OCI-LY7 (cell line): ENCODE data around the gene PDCD5. TPM values are rescaled to one million over a fixed set of nuclear protein-coding genes. Genes with fewer than 3 reads are reported as not detected.

ENCODE experiments used
- BruUV-seq: library from RNA; stranded (reverse); fragments of 400-500 nt; replicated peaks from 2 replicates; lab custom pipeline; 2021; lab: Mats Ljungman, UMichigan
- CTCF ChIA-PET: fragments of 300-600 bp; sonication (Branson Sonifier 250); formaldehyde crosslinking; loops from one replicate; lab custom pipeline; 2022; ENCODE audit warnings: antibody characterized with exemption; ENCODE audit not compliant: unreplicated experiment; lab: Charles Lee
- POLR2A ChIA-PET: fragments of 300-600 bp; sonication (Branson Sonifier 250); formaldehyde crosslinking; loops from one replicate; lab custom pipeline; 2022; ENCODE audit warnings: antibody characterized with exemption; lab: Charles Lee
- DNase-seq: peaks from one replicate; pipeline ENCODE4 v3.0.0-alpha.2; 2015; ENCODE audit warnings: low spot score
- H2AFZ ChIP-seq: fragments of 200-600 bp; sonication (generic), shearing (Covaris generic); 2 replicates; pipeline ENCODE4 v1.6.1; 2014; ENCODE audit warnings: mild to moderate bottlenecking, antibody characterized with exemption, low read length, moderate library complexity
- H3K27ac ChIP-seq: fragments of 200-600 bp; sonication (generic); 2 replicates; pipeline ENCODE4 v1.5.1; 2014; ENCODE audit warnings: mixed run types, low read depth, mild to moderate bottlenecking, moderate library complexity, low read length, inconsistent platforms; ENCODE audit not compliant: poor library complexity, severe bottlenecking
- H3K36me3 ChIP-seq: fragments of 200-600 bp; sonication (generic); 2 replicates; pipeline ENCODE4 v1.6.1; 2014; ENCODE audit warnings: mild to moderate bottlenecking, antibody characterized with exemption, low read length, moderate library complexity, mixed read lengths; ENCODE audit not compliant: insufficient read depth
- H3K4me1 ChIP-seq: fragments of 200-600 bp; sonication (generic); 2 replicates; pipeline ENCODE4 v1.5.1; 2014; ENCODE audit warnings: mild to moderate bottlenecking, low read length; ENCODE audit not compliant: insufficient read depth, poor library complexity, severe bottlenecking
- H3K4me2 ChIP-seq: fragments of 200-600 bp; sonication (generic); 2 replicates; pipeline ENCODE4 v1.6.1; 2014; ENCODE audit warnings: mild to moderate bottlenecking, low read length
- H3K4me3 ChIP-seq: fragments of 200-600 bp; sonication (generic); 2 replicates; pipeline ENCODE4 v1.5.1; 2014; ENCODE audit warnings: mild to moderate bottlenecking, low read depth, low read length; ENCODE audit not compliant: poor library complexity, severe bottlenecking
- H3K79me2 ChIP-seq: fragments of 200-600 bp; sonication (generic); 2 replicates; pipeline ENCODE4 v1.6.1; 2016; ENCODE audit warnings: low read depth, mild to moderate bottlenecking, low read length, moderate library complexity, mixed read lengths; ENCODE audit not compliant: insufficient read depth
- H3K9me2 ChIP-seq: fragments of 200-600 bp; sonication (generic); 2 replicates; pipeline ENCODE4 v1.6.1; 2016; ENCODE audit warnings: mild to moderate bottlenecking, low read length, mixed read lengths; ENCODE audit not compliant: insufficient read depth
- H3K9me3 ChIP-seq: fragments of 200-600 bp; sonication (generic); 2 replicates; pipeline ENCODE4 v1.6.1; 2014; ENCODE audit warnings: mild to moderate bottlenecking, mixed run types, low read length, mixed read lengths
- H4K20me1 ChIP-seq: fragments of 200-600 bp; sonication (generic); 2 replicates; pipeline ENCODE4 v1.6.1; 2014; ENCODE audit warnings: mild to moderate bottlenecking, antibody characterized with exemption, low read length, moderate library complexity, mixed read lengths; ENCODE audit not compliant: insufficient read depth
- EZH2phosphoT487 ChIP-seq: fragments of 200-600 bp; sonication (generic); IDR thresholded peaks from 2 replicates; pipeline ENCODE4 v1.6.1; 2018; ENCODE audit warnings: low read depth, borderline replicate concordance, mild to moderate bottlenecking, mixed run types, antibody characterized with exemption, low read length, moderate library complexity, mixed read lengths
- intact Hi-C: fragments of 100-400 bp; cut with micrococcal nuclease; formaldehyde crosslinking; loops from one replicate; pipeline ENCODE4 v1.10.0; 2022; ENCODE audit not compliant: unreplicated experiment
- total RNA-seq, 2 experiments: library from RNA; depleted of rRNA in 1 of 2; stranded (reverse); fragments of >200 nt in 1 of 2; shearing (Covaris generic) in 1 of 2; gene quantifications; 2 replicates each; pipeline ENCODE4 v1.2.3, GENCODE V29; 2014 to 2022
- TF ChIP-seq, protein P1 (sequence below): fragments of 200-600 bp; sonication (generic); conservative IDR thresholded peaks from 2 replicates; pipeline ENCODE4 v1.5.1; 2014; ENCODE audit warnings: mild to moderate bottlenecking, antibody characterized with exemption, low read length, moderate library complexity, mixed read lengths

The PDCD5 gene
- total RNA-seq, 2 experiments from 2014 or later: 162 to 186 TPM

DNA sequence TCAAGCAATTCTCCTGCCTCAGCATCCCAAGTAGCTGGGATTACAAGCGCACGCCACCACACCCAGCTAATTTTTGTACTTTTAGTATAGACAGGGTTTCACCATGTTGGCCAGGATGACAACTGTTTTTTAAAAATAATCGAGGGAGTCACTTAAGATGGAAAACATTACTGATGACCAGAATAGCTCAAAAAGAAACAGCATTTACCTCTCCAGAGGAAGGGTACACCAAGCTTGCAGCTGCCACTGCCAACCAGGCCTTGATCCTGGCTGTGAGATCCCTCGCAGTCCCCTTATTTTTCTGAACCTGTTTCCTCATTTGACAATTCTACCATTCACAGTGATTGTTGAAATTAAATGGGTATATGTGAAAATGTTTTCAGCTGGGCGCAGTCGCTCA lies 14.5 kb downstream of the PDCD5 start:
- Histone ChIP-seq H3K4me1 (no peaks in the 10 kb centered on the region), H3K9me3 (no peaks in the 10 kb centered on the region), H3K79me2 (no peaks in the 10 kb centered on the region), H3K36me3 (peaks cover 74% of the 10 kb centered on the region), H3K4me2 (no peak overlapping the region), H2AFZ (no peak overlapping the region), H3K9me2 (no peaks in the 10 kb centered on the region), H4K20me1 (no peaks in the 10 kb centered on the region), H3K4me3 (no peak overlapping the region), H3K27ac (no peak overlapping the region)
- BruUV-seq: no TSS peak
- CTCF ChIA-PET: no interaction called here
- no peak for DNase-seq
- POLR2A ChIA-PET: no interaction called here
- intact Hi-C loops: no loop called here
- TF ChIP-seq EZH2phosphoT487: no peak
- TF ChIP-seq, protein P1, sequence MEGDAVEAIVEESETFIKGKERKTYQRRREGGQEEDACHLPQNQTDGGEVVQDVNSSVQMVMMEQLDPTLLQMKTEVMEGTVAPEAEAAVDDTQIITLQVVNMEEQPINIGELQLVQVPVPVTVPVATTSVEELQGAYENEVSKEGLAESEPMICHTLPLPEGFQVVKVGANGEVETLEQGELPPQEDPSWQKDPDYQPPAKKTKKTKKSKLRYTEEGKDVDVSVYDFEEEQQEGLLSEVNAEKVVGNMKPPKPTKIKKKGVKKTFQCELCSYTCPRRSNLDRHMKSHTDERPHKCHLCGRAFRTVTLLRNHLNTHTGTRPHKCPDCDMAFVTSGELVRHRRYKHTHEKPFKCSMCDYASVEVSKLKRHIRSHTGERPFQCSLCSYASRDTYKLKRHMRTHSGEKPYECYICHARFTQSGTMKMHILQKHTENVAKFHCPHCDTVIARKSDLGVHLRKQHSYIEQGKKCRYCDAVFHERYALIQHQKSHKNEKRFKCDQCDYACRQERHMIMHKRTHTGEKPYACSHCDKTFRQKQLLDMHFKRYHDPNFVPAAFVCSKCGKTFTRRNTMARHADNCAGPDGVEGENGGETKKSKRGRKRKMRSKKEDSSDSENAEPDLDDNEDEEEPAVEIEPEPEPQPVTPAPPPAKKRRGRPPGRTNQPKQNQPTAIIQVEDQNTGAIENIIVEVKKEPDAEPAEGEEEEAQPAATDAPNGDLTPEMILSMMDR: no peak

DNA sequence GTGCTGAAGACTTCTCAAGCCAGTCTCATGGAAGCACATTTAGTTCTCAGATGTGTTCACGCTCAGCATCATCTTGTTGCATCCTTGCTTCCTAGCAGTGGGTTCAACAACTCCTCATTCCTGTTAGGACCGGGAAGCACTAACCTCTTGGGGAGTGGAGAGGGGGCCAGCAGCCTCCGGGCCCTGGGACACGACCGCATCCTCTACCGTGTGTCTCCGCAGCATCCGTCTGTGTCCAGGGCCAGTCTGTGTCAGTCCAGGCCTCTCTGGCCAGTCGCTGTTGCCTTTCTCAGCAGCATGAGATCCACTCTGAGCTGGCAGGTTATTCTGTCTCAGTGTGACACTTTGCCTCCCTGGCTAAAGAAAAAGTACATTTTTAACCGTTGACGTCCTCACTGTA lies 17.0 kb downstream of the PDCD5 start:
- no peak overlapping the region for H3K4me3 ChIP-seq
- H4K20me1 ChIP-seq: no peaks in the 10 kb centered on the region
- H2AFZ ChIP-seq: no peak overlapping the region
- no peak for DNase-seq
- no peak overlapping the region for H3K4me2 ChIP-seq
- no peaks in the 10 kb centered on the region for H3K79me2 ChIP-seq
- intact Hi-C loops: no loop called here
- no peaks in the 10 kb centered on the region for H3K9me2 ChIP-seq
- no TSS peak for BruUV-seq
- H3K4me1 ChIP-seq: no peaks in the 10 kb centered on the region
- CTCF ChIA-PET: no interaction called here
- H3K27ac ChIP-seq: no peak overlapping the region
- H3K36me3 ChIP-seq: peaks cover 91% of the 10 kb centered on the region
- no peaks in the 10 kb centered on the region for H3K9me3 ChIP-seq
- no peak for TF ChIP-seq EZH2phosphoT487
- TF ChIP-seq, protein P1: no peak
- POLR2A ChIA-PET: no interaction called here

DNA sequence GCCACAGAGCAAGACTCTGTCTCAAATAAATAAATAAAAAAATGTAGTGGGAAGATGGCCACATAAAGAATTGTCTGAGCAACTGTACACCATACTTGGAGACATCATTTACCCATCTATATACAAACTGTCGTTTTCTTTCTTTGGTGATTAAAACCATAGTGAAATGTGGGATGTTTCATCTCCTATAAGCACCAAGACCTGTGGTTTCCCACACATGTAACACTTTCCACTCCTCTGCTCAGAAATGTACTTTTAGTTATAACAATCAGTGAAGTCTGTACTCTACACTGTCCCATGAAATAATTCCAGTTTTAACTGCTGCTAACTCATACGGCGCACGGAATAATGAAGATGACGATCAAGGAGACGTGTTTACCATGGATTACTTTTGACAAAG lies 18.3 kb downstream of the PDCD5 start:
- DNase-seq: no peak

More for the DNA sequence above, 18.3 kb downstream of the PDCD5 start:
- Histone ChIP-seq H3K27ac (no peak overlapping the region), H3K4me1 (no peaks in the 10 kb centered on the region), H3K79me2 (no peaks in the 10 kb centered on the region), H3K4me3 (no peak overlapping the region), H2AFZ (no peak overlapping the region), H3K9me3 (no peaks in the 10 kb centered on the region), H4K20me1 (no peaks in the 10 kb centered on the region), H3K9me2 (no peaks in the 10 kb centered on the region), H3K36me3 (peaks cover 91% of the 10 kb centered on the region), H3K4me2 (no peak overlapping the region)
- no TSS peak for BruUV-seq
- ChIA-PET CTCF (no interaction called here), POLR2A (no interaction called here)
- TF ChIP-seq, protein P1: no peak
- no peak for TF ChIP-seq EZH2phosphoT487
- intact Hi-C loops: no loop called here
